Ishikawa (cell line): Measurements from ENCODE around the gene ZNF226.

Experiments used
- CEBPB ChIP-seq: IDR thresholded peaks from 2 replicates; pipeline ENCODE4 v1.6.1; 2012
- CREB1 ChIP-seq: IDR thresholded peaks from 2 replicates; pipeline ENCODE4 v1.6.1; 2012; ENCODE audit warnings: low read depth
- EGR1 ChIP-seq: IDR thresholded peaks from 2 replicates; pipeline ENCODE4 v1.6.1; 2012
- EP300 ChIP-seq: IDR thresholded peaks from 2 replicates; pipeline ENCODE4 v1.6.1; 2012; ENCODE audit warnings: borderline replicate concordance
- FOXM1 ChIP-seq: IDR thresholded peaks from 2 replicates; pipeline ENCODE4 v1.6.1; 2012; ENCODE audit warnings: low read depth, borderline replicate concordance
- NFIC ChIP-seq: IDR thresholded peaks from 2 replicates; pipeline ENCODE4 v1.6.1; 2012
- RAD21 ChIP-seq: IDR thresholded peaks from 2 replicates; pipeline ENCODE4 v1.6.1; 2012; ENCODE audit warnings: low read depth
- TAF1 ChIP-seq: IDR thresholded peaks from 2 replicates; pipeline ENCODE4 v1.6.1; 2012; ENCODE audit warnings: low read depth, mild to moderate bottlenecking
- TCF12 ChIP-seq: IDR thresholded peaks from 2 replicates; pipeline ENCODE4 v1.6.1; 2012; ENCODE audit warnings: low read depth
- TEAD4 ChIP-seq: IDR thresholded peaks from 2 replicates; pipeline ENCODE4 v1.6.1; 2012
- YY1 ChIP-seq: IDR thresholded peaks from 2 replicates; pipeline ENCODE4 v1.6.1; 2012; ENCODE audit warnings: low read depth
- ZBTB7A ChIP-seq: IDR thresholded peaks from 2 replicates; pipeline ENCODE4 v1.6.1; 2012; ENCODE audit warnings: low read depth
- TF ChIP-seq, protein P1 (sequence below): IDR thresholded peaks from 2 replicates; pipeline ENCODE4 v1.6.1; 2012
- TF ChIP-seq, protein P2 (sequence below): IDR thresholded peaks from 2 replicates; pipeline ENCODE4 v1.6.1; 2012; ENCODE audit warnings: low read depth, mild to moderate bottlenecking
- TF ChIP-seq, protein P3 (sequence below): IDR thresholded peaks from 2 replicates; pipeline ENCODE4 v1.6.1; 2012

The ZNF226 gene

GRCh38 chr19:44180968-44181367 lies 16.1 kb downstream of the ZNF226 start:
- TF ChIP-seq TEAD4 (no peak), NFIC (no peak), YY1 (no peak), CEBPB (no peak), ZBTB7A (no peak), EP300 (no peak), TCF12 (no peak), FOXM1 (no peak), TAF1 (no peak), RAD21 (no peak), CREB1 (no peak), EGR1 (no peak)
- TF ChIP-seq, protein P1, sequence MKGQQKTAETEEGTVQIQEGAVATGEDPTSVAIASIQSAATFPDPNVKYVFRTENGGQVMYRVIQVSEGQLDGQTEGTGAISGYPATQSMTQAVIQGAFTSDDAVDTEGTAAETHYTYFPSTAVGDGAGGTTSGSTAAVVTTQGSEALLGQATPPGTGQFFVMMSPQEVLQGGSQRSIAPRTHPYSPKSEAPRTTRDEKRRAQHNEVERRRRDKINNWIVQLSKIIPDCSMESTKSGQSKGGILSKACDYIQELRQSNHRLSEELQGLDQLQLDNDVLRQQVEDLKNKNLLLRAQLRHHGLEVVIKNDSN: no peak
- TF ChIP-seq, protein P2, sequence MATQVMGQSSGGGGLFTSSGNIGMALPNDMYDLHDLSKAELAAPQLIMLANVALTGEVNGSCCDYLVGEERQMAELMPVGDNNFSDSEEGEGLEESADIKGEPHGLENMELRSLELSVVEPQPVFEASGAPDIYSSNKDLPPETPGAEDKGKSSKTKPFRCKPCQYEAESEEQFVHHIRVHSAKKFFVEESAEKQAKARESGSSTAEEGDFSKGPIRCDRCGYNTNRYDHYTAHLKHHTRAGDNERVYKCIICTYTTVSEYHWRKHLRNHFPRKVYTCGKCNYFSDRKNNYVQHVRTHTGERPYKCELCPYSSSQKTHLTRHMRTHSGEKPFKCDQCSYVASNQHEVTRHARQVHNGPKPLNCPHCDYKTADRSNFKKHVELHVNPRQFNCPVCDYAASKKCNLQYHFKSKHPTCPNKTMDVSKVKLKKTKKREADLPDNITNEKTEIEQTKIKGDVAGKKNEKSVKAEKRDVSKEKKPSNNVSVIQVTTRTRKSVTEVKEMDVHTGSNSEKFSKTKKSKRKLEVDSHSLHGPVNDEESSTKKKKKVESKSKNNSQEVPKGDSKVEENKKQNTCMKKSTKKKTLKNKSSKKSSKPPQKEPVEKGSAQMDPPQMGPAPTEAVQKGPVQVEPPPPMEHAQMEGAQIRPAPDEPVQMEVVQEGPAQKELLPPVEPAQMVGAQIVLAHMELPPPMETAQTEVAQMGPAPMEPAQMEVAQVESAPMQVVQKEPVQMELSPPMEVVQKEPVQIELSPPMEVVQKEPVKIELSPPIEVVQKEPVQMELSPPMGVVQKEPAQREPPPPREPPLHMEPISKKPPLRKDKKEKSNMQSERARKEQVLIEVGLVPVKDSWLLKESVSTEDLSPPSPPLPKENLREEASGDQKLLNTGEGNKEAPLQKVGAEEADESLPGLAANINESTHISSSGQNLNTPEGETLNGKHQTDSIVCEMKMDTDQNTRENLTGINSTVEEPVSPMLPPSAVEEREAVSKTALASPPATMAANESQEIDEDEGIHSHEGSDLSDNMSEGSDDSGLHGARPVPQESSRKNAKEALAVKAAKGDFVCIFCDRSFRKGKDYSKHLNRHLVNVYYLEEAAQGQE: no peak
- TF ChIP-seq, protein P3, sequence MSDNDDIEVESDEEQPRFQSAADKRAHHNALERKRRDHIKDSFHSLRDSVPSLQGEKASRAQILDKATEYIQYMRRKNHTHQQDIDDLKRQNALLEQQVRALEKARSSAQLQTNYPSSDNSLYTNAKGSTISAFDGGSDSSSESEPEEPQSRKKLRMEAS: no peak

DNA sequence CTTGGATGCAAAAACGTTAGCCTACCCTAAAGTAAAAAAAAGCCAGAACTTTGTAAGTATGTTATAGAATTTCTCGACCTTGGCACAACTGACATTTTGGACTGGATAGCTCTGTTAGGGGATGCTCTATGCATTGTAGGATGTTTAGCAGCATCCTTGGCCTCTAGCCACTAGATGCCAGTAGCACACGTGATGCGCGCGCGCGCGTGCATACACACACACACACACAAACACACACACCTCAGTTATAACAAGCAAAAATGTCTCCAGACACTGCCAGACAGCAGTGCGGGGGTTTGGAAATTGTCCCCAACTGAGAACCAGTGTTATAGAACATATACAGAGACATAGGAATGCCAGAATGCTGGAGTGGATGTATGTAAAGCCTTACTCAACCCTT lies 17.2 kb downstream of the ZNF226 start:
- no peak for TF ChIP-seq TAF1
- no peak for TF ChIP-seq EGR1
- no peak for TF ChIP-seq NFIC
- no peak for TF ChIP-seq CREB1
- TF ChIP-seq RAD21: no peak
- TF ChIP-seq, protein P3: no peak
- TF ChIP-seq YY1: no peak
- TF ChIP-seq FOXM1: no peak
- no peak for TF ChIP-seq CEBPB

DNA sequence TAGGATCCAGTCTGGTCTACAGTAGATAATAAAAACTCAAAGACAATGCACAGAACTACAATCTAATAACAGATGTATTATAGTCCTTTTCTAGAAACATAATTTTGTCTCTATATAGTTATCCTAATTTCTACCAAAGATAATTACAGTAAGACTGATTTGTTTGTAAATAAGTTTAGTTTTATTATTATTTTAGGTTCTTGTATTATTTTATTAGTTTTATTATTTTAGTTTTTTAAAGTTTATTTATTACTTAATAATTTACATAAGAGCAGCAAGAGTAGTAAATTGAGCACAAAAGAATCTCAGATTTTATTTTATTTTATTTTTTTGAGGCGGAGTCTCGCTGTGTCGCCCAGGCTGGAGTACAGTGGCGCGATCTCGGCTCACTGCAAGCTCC lies 25.1 kb downstream of the ZNF226 start:
- TF ChIP-seq, protein P3: no peak
- TF ChIP-seq FOXM1: no peak
- TF ChIP-seq, protein P2: no peak
- TF ChIP-seq RAD21: no peak
- TF ChIP-seq TCF12: no peak
- no peak for TF ChIP-seq ZBTB7A
- TF ChIP-seq CREB1: no peak
- TF ChIP-seq TEAD4: no peak
- TF ChIP-seq CEBPB: no peak
- TF ChIP-seq EGR1: no peak
- TF ChIP-seq, protein P1: no peak
- TF ChIP-seq YY1: no peak
- TF ChIP-seq TAF1: no peak
- no peak for TF ChIP-seq NFIC
- no peak for TF ChIP-seq EP300

GRCh38 chr19:44192127-44192526 lies 27.2 kb downstream of the ZNF226 start:
- TF ChIP-seq NFIC (no peak), CREB1 (no peak), EP300 (no peak), FOXM1 (no peak), RAD21 (no peak), TEAD4 (no peak), TAF1 (no peak), EGR1 (no peak), CEBPB (no peak), YY1 (no peak), TCF12 (no peak), ZBTB7A (no peak)
- TF ChIP-seq, protein P1: no peak
- TF ChIP-seq, protein P2: no peak
- TF ChIP-seq, protein P3: no peak
